Cardiac fibroblast (primary cell): ENCODE data around the gene HILPDA.

Experiments used
- DNase-seq, 2 donors: peaks; one replicate each; pipeline versions ENCODE4 v3.0.0 to v3.0.0-alpha.2; 2010; ENCODE audit warnings: low read depth in 2 of 2
- H3K4me3 ChIP-seq, 2 donors: replicated peaks in 1 of 2; 1 replicate in 1 of 2; 2 replicates in 1 of 2; pipeline ENCODE4 v1.5.1; 2011; ENCODE audit warnings: low read depth in 2 of 2, low read length in 2 of 2, mild to moderate bottlenecking in 2 of 2, moderate library complexity in 1 of 2
- CTCF ChIP-seq: IDR thresholded peaks from one replicate; pipeline ENCODE4 v1.5.1; 2011; ENCODE audit warnings: low read depth, mild to moderate bottlenecking, low read length, inconsistent platforms

HILPDA gene

GRCh38 chr7:128421384-128421783 is 34.3 kb upstream of the HILPDA start:
- TF ChIP-seq CTCF = no peak
- no peak overlapping the region for H3K4me3 ChIP-seq
- no peak for DNase-seq

- no peak for TF ChIP-seq CTCF
- no peak overlapping the region for H3K4me3 ChIP-seq
- no peak for DNase-seq
Observed at GRCh38 chr7:128422037-128422436, 33.6 kb upstream of the HILPDA start.

GRCh38 chr7:128422842-128423241 is 32.8 kb upstream of the HILPDA start:
- no peak for DNase-seq
- no peak overlapping the region for H3K4me3 ChIP-seq
- no peak for TF ChIP-seq CTCF

GRCh38 chr7:128424686-128425275 is 30.9 kb upstream of the HILPDA start:
- no peak for DNase-seq
- TF ChIP-seq CTCF = no peak
- H3K4me3 ChIP-seq = no peak overlapping the region

- H3K4me3 ChIP-seq = no peak overlapping the region
- peak; percentile 73 to 77 for DNase-seq
- peak; percentile 95 for TF ChIP-seq CTCF
Observed at GRCh38 chr7:128425850-128426249, 29.8 kb upstream of the HILPDA start.

- peak; percentile 60 for TF ChIP-seq CTCF
- no peak overlapping the region for H3K4me3 ChIP-seq
- peak; percentile 72 to 78 for DNase-seq
Observed at GRCh38 chr7:128427289-128427891, 28.3 kb upstream of the HILPDA start.

- DNase-seq = no peak
- no peak overlapping the region for H3K4me3 ChIP-seq
- TF ChIP-seq CTCF = no peak
Observed at GRCh38 chr7:128430207-128430606, 25.5 kb upstream of the HILPDA start.
